K562 (cell line): ENCODE results near the gene GLRX3. TPM values are rescaled to one million over a fixed set of nuclear protein-coding genes. Genes with fewer than 3 reads are reported as not detected.
A peak's percentile ranks its signal among the peaks of the same experiment; 100 is the strongest.

ENCODE experiments used
- ATAC-seq: fragments of 200-7000 bp; cut with Tn5 transposase; 3 replicates; pipeline ENCODE4 v1.9.1; 2020; ENCODE audit warnings: moderate library complexity
- BruUV-seq: library from RNA; stranded (reverse); fragments of 400-500 nt; replicated peaks from 2 replicates; lab custom pipeline; 2021; lab: Mats Ljungman, UMichigan
- CTCF ChIA-PET: fragments of 300-600 bp; formaldehyde crosslinking; extraction: SDS; loops from one replicate; lab custom pipeline; 2021; ENCODE audit warnings: low intra/inter-chr PET ratio; lab: Yijun Ruan, JAX
- POLR2A ChIA-PET: fragments of 300-600, 350-650 bp; sonication (Branson Sonifier 250); formaldehyde crosslinking; extraction: SDS; loops from one replicate; lab custom pipeline; 2021; ENCODE audit warnings: antibody characterized with exemption, inconsistent platforms; lab: Yijun Ruan, JAX
- DNase-seq, 4 experiments: peaks; one replicate each; pipeline versions ENCODE4 v3.0.0 to v3.0.0-alpha.2; 2011 to 2018; ENCODE audit warnings: low spot score in 3 of 4, mixed read lengths in 3 of 4; ENCODE audit errors: extremely low read depth in 1 of 4
- FAIRE-seq: peaks from 2 replicates; lab custom pipeline; 2011; peaks lifted over from hg19 to GRCh38; lab: Jason Lieb, UNC
- H2AFZ ChIP-seq: 2 replicates; pipeline ENCODE4 v1.6.0; 2011; ENCODE audit warnings: low read depth, low read length, control low read depth, inconsistent platforms
- H3K27ac ChIP-seq: fragments of 200-600 bp; 3 replicates; pipeline ENCODE4 v1.8.0; 2011; ENCODE audit warnings: low read depth, mild to moderate bottlenecking, control low read depth, inconsistent platforms, low read length, moderate library complexity, mixed read lengths; ENCODE audit errors: extremely low read depth
- H3K27me3 ChIP-seq, 2 experiments: fragments of 300-600 bp in 1 of 2; 2 replicates in 1 of 2; 3 replicates in 1 of 2; pipeline versions ENCODE4 v1.6.0 to v1.8.0; 2011; ENCODE audit warnings: inconsistent platforms in 2 of 2, low read length in 2 of 2, mild to moderate bottlenecking in 1 of 2, mixed read lengths in 1 of 2, moderate library complexity in 1 of 2; ENCODE audit not compliant: control insufficient read depth in 2 of 2, insufficient read depth in 2 of 2
- H3K36me3 ChIP-seq: fragments of 300-600 bp; 3 replicates; pipeline ENCODE4 v1.8.0; 2011; ENCODE audit warnings: mild to moderate bottlenecking, low read length, inconsistent platforms; ENCODE audit not compliant: control insufficient read depth, insufficient read depth
- H3K4me1 ChIP-seq, 2 experiments: fragments of 200-600 bp in 1 of 2; replicated peaks in 1 of 2; 2 replicates in 1 of 2; 3 replicates in 1 of 2; pipeline versions ENCODE4 v1.5.1 to v1.8.0; 2011; ENCODE audit warnings: inconsistent platforms in 2 of 2, low read length in 2 of 2, mild to moderate bottlenecking in 1 of 2, mixed read lengths in 1 of 2, moderate library complexity in 1 of 2; ENCODE audit not compliant: control insufficient read depth in 2 of 2, insufficient read depth in 2 of 2
- H3K4me2 ChIP-seq: 2 replicates; pipeline ENCODE4 v1.6.1; 2011; ENCODE audit warnings: low read length, control low read depth, inconsistent platforms, mixed read lengths; ENCODE audit not compliant: insufficient read depth
- H3K4me3 ChIP-seq: fragments of 200-600 bp; sonication (generic), shearing (Covaris generic); 2 replicates; pipeline ENCODE4 v1.5.1; 2016; ENCODE audit warnings: control low read depth, inconsistent platforms
- H3K79me2 ChIP-seq: fragments of 200-600 bp; 3 replicates; pipeline ENCODE4 v1.8.0; 2011; ENCODE audit warnings: low read length, inconsistent platforms; ENCODE audit not compliant: control insufficient read depth, insufficient read depth
- H3K9ac ChIP-seq, 2 experiments: 2 replicates each; pipeline versions ENCODE4 v1.6.0 to v1.6.1; 2011; ENCODE audit warnings: low read depth in 2 of 2, low read length in 2 of 2, control low read depth in 1 of 2, inconsistent platforms in 1 of 2, mild to moderate bottlenecking in 1 of 2, mixed read lengths in 1 of 2; ENCODE audit not compliant: insufficient read depth in 1 of 2
- H3K9me1 ChIP-seq: one replicate; pipeline ENCODE4 v1.6.0; 2011; ENCODE audit warnings: inconsistent platforms, mild to moderate bottlenecking, low read length, moderate library complexity; ENCODE audit not compliant: control insufficient read depth, insufficient read depth
- H3K9me3 ChIP-seq: replicated peaks from 2 replicates; pipeline ENCODE4 v1.5.1; 2011; ENCODE audit warnings: low read depth, low read length, inconsistent platforms; ENCODE audit not compliant: control insufficient read depth, insufficient read depth
- H4K20me1 ChIP-seq: replicated peaks from 2 replicates; pipeline ENCODE4 v1.6.1; 2011; ENCODE audit warnings: low read length, inconsistent platforms, mixed read lengths; ENCODE audit not compliant: control insufficient read depth, insufficient read depth
- ESRRB ChIP-seq: fragments of 250-450 bp; sonication (Bioruptor Pico); IDR thresholded peaks from 2 replicates; pipeline ENCODE4 v1.5.0; 2020; ENCODE audit warnings: mild to moderate bottlenecking, moderate library complexity, borderline replicate concordance
- GTF2A2 ChIP-seq: IDR thresholded peaks from 2 replicates; pipeline ENCODE4 v1.6.1; 2016; ENCODE audit warnings: mild to moderate bottlenecking, missing genetic modification characterization, missing compliant biosample characterization
- HOMEZ ChIP-seq: fragments of 250-450 bp; sonication (Bioruptor Pico); IDR thresholded peaks from 2 replicates; pipeline ENCODE4 v1.4.0; 2020; ENCODE audit warnings: mild to moderate bottlenecking, moderate library complexity
- KDM2B ChIP-seq: fragments of 250-450 bp; sonication (Bioruptor Pico); IDR thresholded peaks from 2 replicates; pipeline ENCODE4 v1.8.0; 2021; ENCODE audit warnings: mild to moderate bottlenecking, moderate library complexity
- L3MBTL2 ChIP-seq: fragments of 450-650 bp; IDR thresholded peaks from 2 replicates; pipeline ENCODE4 v1.6.1; 2016; ENCODE audit warnings: mild to moderate bottlenecking, moderate library complexity
- MTA1 ChIP-seq: fragments of 450-650 bp; IDR thresholded peaks from 2 replicates; pipeline ENCODE4 v1.6.1; 2017; ENCODE audit warnings: borderline replicate concordance
- NCOA2 ChIP-seq, 2 experiments: fragments of 450-650 bp; IDR thresholded peaks; 2 replicates each; pipeline ENCODE4 v1.6.1; 2018; ENCODE audit warnings: mild to moderate bottlenecking in 2 of 2, moderate library complexity in 1 of 2; ENCODE audit not compliant: partially characterized antibody in 2 of 2
- RAD21 ChIP-seq, 2 experiments: fragments of 250-450 bp in 1 of 2; fragments of 450-650 bp in 1 of 2; sonication (Bioruptor Pico) in 1 of 2; formaldehyde crosslinking in 1 of 2; IDR thresholded peaks in 1 of 2; conservative IDR thresholded peaks in 1 of 2; 2 replicates each; pipeline versions ENCODE4 v1.4.0 to v1.8.0; 2020 to 2022; ENCODE audit warnings: mild to moderate bottlenecking in 2 of 2, moderate library complexity in 1 of 2
- RBM25 ChIP-seq: fragments of 200-400 bp; formaldehyde crosslinking; IDR thresholded peaks from 2 replicates; pipeline ENCODE4 v1.6.1; 2018; ENCODE audit warnings: low read length, low read depth, moderate library complexity; ENCODE audit not compliant: severe bottlenecking
- RFX5 ChIP-seq: IDR thresholded peaks from 2 replicates; pipeline ENCODE4 v1.6.1; 2011; ENCODE audit warnings: low read depth, mild to moderate bottlenecking, improper control_type of control experiment, low read length
- SMC3 ChIP-seq: conservative IDR thresholded peaks from 2 replicates; pipeline ENCODE4 v1.6.1; 2011; ENCODE audit warnings: low read depth, low read length, improper control_type of control experiment; ENCODE audit not compliant: insufficient read depth
- SRSF3 ChIP-seq: fragments of 200-400 bp; formaldehyde crosslinking; IDR thresholded peaks from 2 replicates; pipeline ENCODE4 v1.6.1; 2016; ENCODE audit warnings: mild to moderate bottlenecking, low read length, moderate library complexity; ENCODE audit not compliant: insufficient read depth
- TEAD1 ChIP-seq, 2 experiments: fragments of 450-650 bp in 1 of 2; sonication (generic) in 1 of 2; formaldehyde crosslinking; IDR thresholded peaks; 2 replicates each; pipeline versions ENCODE4 v1.4.0 to v1.8.0; 2020 to 2022; ENCODE audit warnings: mild to moderate bottlenecking in 2 of 2, missing genetic modification reagents in 1 of 2
- TSC22D4 ChIP-seq: fragments of 450-650 bp; IDR thresholded peaks from 2 replicates; pipeline ENCODE4 v1.6.1; 2016; ENCODE audit warnings: missing genetic modification characterization, missing biosample characterization, control low read depth
- ZKSCAN3 ChIP-seq: fragments of 250-450 bp; sonication (Bioruptor Pico); IDR thresholded peaks from 2 replicates; pipeline ENCODE4 v1.4.0; 2020
- ZNF197 ChIP-seq: fragments of 200-800 bp; sonication (Bioruptor generic); IDR thresholded peaks from 2 replicates; pipeline ENCODE4 v1.6.1; 2016; ENCODE audit warnings: low read depth, missing genetic modification characterization, missing compliant biosample characterization
- ZNF239 ChIP-seq: fragments of 250-450 bp; sonication (Bioruptor Pico); IDR thresholded peaks from 2 replicates; pipeline ENCODE4 v1.4.0; 2020; ENCODE audit warnings: mild to moderate bottlenecking
- ZNF41 ChIP-seq: fragments of 250-450 bp; sonication (Bioruptor Pico); conservative IDR thresholded peaks from 2 replicates; pipeline ENCODE4 v1.4.0; 2020; ENCODE audit warnings: mild to moderate bottlenecking
- WGBS: fragments of 100-300 bp; shearing (Covaris generic); methylation state at CpG from one replicate; pipeline ENCODE4 v1.1.6; 2016; ENCODE audit warnings: low coverage, mixed read lengths; ENCODE audit not compliant: insufficient coverage; ENCODE audit errors: missing lambda C conversion rate; 5-methylcytosine and 5-hydroxymethylcytosine counted together
- in situ Hi-C: fragments of 300-500 bp; cut with MboI; formaldehyde crosslinking; loops from 4 replicates; pipeline ENCODE4 v1.15.0; 2018; ENCODE audit warnings: inconsistent platforms, mixed read lengths
- intact Hi-C: fragments of 100-400 bp; cut with micrococcal nuclease; formaldehyde crosslinking; loops from 2 replicates; pipeline ENCODE4 v1.14.2; 2022
- polyA plus RNA-seq, 8 experiments: library from polyadenylated mRNA; depleted of rRNA in 4 of 8; stranded (reverse) in 5 of 8; unstranded in 3 of 8; fragments of >200 nt; fragmentation: Nextera tagmentation in 2 of 8; fragmentation: Illumina TruSeq in 1 of 8; extraction: Ambion mirVana in 2 of 8; extraction: Trizol in 1 of 8; gene quantifications; 2 replicates each; pipeline versions ENCODE4 v1.2.1 to v1.2.3, GENCODE V29; 2011 to 2014; ENCODE audit warnings: inconsistent platforms in 1 of 8, missing spikeins in 1 of 8
- total RNA-seq, 7 experiments: library from RNA; depleted of rRNA in 6 of 7; stranded (reverse); fragments of >200 nt in 6 of 7; fragmentation: Illumina TruSeq in 2 of 7; extraction: Trizol in 2 of 7; gene quantifications; 2 replicates each; pipeline versions ENCODE4 v1.2.1 to v1.2.3, GENCODE V29; 2011 to 2021; ENCODE audit warnings: low replicate concordance in 1 of 7
- TF ChIP-seq, protein P1 (sequence below), 3 experiments: IDR thresholded peaks in 2 of 3; conservative IDR thresholded peaks in 1 of 3; 2 replicates each; pipeline ENCODE4 v1.5.1; 2011 to 2012; ENCODE audit warnings: low read length in 3 of 3, mild to moderate bottlenecking in 3 of 3, control low read depth in 2 of 3, improper control_type of control experiment in 1 of 3, inconsistent platforms in 1 of 3, low read depth in 1 of 3, mixed read lengths in 1 of 3, moderate library complexity in 1 of 3; ENCODE audit not compliant: insufficient read depth in 2 of 3

The GLRX3 gene
- total and polyA plus RNA-seq, 9 of the 15 experiments (the other 6 are each of a cell fraction or from before 2014, with no cell fraction given): 115 to 190 (median 169) TPM

GRCh38 chr10:130127364-130128061 is 8.7 kb upstream of the GLRX3 start:
- BruUV-seq: no TSS peak
- Histone ChIP-seq H2AFZ (no peak overlapping the region), H3K4me2 (no peak overlapping the region), H4K20me1 (no peaks in the 10 kb centered on the region), H3K27me3 (peaks cover 0 to 8% of the 10 kb centered on the region in 2 experiments; a peak in 1 of 5 replicates), H3K27ac (no peak overlapping the region), H3K9me3 (no peaks in the 10 kb centered on the region), H3K79me2 (no peaks in the 10 kb centered on the region), H3K4me1 (peaks cover 0 to 5% of the 10 kb centered on the region in 2 experiments; a peak in 1 of 5 replicates), H3K4me3 (no peak overlapping the region), H3K9ac (no peak overlapping the region), H3K36me3 (no peaks in the 10 kb centered on the region), H3K9me1 (no peaks in the 10 kb centered on the region)
- peak; percentile 23 to 63 (median 44) for DNase-seq
- in situ Hi-C loops: no loop called here
- ChIA-PET POLR2A (interaction anchor here (0.6 to 1.3 kb wide), 3 partner anchors 11 to 571 kb away, joined by 3 to 4 read pairs (median 4); no protein-coding TSS in a partner anchor), CTCF (interaction anchor here (0.6 kb wide), 1 partner anchor 21 kb away, joined by 3 read pairs; no protein-coding TSS in a partner anchor)
- peak; percentile 91 for ATAC-seq
- peak; percentile 37 for FAIRE-seq
- intact Hi-C loops: no loop called here
- WGBS: 1% methylated on average over 10 of the region's 10 CpGs
- TF ChIP-seq RFX5: no peak
- peak; percentile 94 to 96 for TF ChIP-seq TEAD1 (CRISPR knock-in tag; IDR thresholded peaks at IDR 0.05)
- no peak for TF ChIP-seq ZKSCAN3 (CRISPR knock-in tag)
- TF ChIP-seq SRSF3: no peak
- TF ChIP-seq ZNF239 (CRISPR knock-in tag): no peak
- no peak for TF ChIP-seq TSC22D4 (tag)
- TF ChIP-seq RAD21 (CRISPR knock-in tag; conservative IDR thresholded peaks at IDR 0.05 in 1 of 2, IDR thresholded peaks at IDR 0.05 in 1 of 2): peak; percentile 18 to 52; a peak in 3 of 4 replicates
- no peak for TF ChIP-seq RBM25
- 0 out of 2 replicates have a peak, but pooled peaks have one; percentile 19 for TF ChIP-seq L3MBTL2
- TF ChIP-seq ZNF197 (CRISPR knock-in tag): no peak
- no peak for TF ChIP-seq MTA1
- no peak for TF ChIP-seq NCOA2 (IDR thresholded peaks at IDR 0.05; ENCODE audit: partially characterized antibody in 2 of 2)
- no peak for TF ChIP-seq ESRRB (CRISPR knock-in tag)
- 0 out of 2 replicates have a peak, but pooled peaks have one; percentile 25 for TF ChIP-seq SMC3
- TF ChIP-seq GTF2A2 (tag): no peak
- TF ChIP-seq ZNF41 (CRISPR knock-in tag): no peak
- TF ChIP-seq KDM2B (CRISPR knock-in tag): no peak
- TF ChIP-seq, protein P1, sequence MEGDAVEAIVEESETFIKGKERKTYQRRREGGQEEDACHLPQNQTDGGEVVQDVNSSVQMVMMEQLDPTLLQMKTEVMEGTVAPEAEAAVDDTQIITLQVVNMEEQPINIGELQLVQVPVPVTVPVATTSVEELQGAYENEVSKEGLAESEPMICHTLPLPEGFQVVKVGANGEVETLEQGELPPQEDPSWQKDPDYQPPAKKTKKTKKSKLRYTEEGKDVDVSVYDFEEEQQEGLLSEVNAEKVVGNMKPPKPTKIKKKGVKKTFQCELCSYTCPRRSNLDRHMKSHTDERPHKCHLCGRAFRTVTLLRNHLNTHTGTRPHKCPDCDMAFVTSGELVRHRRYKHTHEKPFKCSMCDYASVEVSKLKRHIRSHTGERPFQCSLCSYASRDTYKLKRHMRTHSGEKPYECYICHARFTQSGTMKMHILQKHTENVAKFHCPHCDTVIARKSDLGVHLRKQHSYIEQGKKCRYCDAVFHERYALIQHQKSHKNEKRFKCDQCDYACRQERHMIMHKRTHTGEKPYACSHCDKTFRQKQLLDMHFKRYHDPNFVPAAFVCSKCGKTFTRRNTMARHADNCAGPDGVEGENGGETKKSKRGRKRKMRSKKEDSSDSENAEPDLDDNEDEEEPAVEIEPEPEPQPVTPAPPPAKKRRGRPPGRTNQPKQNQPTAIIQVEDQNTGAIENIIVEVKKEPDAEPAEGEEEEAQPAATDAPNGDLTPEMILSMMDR (IDR thresholded peaks at IDR 0.05 in 2 of 3, conservative IDR thresholded peaks at IDR 0.05 in 1 of 3; ENCODE audit: insufficient read depth in 2 of 3, low read depth in 1 of 3, low read length in 3 of 3): peak; percentile 65 to 70 (median 66)
- no peak for TF ChIP-seq HOMEZ (CRISPR knock-in tag)
